GM19372 (cell line): Measurements from ENCODE around the gene MEI4.
"Not testable (repeated sequence)": the region's sequence is repeated elsewhere in the genome, so short reads cannot be mapped to it uniquely, and the experiment has no call there.

Experiments used
- ATAC-seq: cut with Tn5 transposase; IDR thresholded peaks from one replicate; pipeline ENCODE4 v1.9.1; 2021; ENCODE audit warnings: mild to moderate bottlenecking, low read depth, moderate library complexity; ENCODE audit not compliant: unreplicated experiment

The MEI4 gene

GRCh38 chr6:77674211-77674610 is 21.4 kb downstream of the MEI4 start:
- no peak for ATAC-seq

DNA sequence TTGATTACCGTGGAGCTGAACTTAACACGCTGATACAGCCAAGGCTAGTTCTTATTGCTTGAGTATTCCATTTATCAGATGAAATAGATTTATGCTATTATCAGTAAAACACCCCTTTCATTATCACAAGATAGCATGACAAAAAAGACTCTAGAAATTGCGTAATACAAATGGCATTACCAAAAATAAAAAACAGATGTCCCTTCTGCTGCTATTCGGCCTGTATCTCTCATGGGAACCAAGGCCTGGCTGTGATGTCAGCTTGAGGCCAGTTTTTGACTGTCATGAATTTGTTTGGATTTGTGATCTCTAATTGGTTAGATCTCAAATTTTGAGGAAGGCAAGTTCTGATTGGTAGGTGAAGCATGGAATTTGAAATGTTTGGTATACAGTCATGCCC is 25.2 kb downstream of the MEI4 start:
- no peak for ATAC-seq

- ATAC-seq: no peak
Measured at GRCh38 chr6:77683515-77683914, 30.7 kb downstream of the MEI4 start.

GRCh38 chr6:77686931-77687330 is 34.1 kb downstream of the MEI4 start:
- no peak for ATAC-seq

DNA sequence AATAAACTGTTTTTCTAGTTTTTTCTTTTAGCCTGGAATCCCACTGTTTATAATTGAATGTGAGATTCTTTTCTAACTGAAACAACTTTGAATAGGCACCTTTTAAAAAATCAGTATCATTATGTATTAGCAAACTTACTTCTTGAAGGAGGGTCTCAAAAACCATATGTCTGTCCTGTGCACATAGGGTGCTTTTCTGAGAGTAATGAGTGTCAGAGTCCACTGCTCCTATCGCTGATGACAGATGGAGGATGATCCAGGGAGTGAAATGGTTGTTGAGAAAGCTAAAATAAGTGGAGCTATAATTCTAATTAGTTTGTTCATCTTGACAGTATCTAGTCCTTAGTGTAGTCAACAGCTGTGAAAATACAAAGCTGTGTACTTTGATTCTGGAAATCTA is 35.8 kb downstream of the MEI4 start:
- no peak for ATAC-seq

DNA sequence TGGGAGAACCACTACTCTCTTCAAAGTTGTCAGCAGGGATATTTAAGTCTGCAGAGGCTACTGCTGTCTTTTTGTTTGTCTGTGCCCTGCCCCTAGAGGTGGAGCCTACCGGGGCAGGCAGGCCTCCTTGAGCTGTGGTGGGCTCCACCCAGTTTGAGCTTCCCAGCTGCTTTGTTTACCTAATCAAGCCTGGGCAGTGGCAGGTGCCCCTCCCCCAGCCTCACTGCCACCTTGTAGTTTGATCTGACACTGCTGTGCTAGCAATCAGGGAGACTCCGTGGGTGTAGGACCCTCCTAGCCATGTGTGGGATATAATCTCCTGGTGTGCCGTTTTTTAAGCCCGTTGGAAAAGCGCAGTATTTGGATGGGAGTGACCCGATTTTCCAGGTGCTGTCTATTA is 47.3 kb downstream of the MEI4 start:
- not testable (repeated sequence) for ATAC-seq

GRCh38 chr6:77707603-77708002 is 54.8 kb downstream of the MEI4 start:
- ATAC-seq: no peak

- ATAC-seq: no peak
Measured at GRCh38 chr6:77715588-77715987, 62.7 kb downstream of the MEI4 start.

- ATAC-seq: no peak
Measured at GRCh38 chr6:77716311-77716710, 63.5 kb downstream of the MEI4 start.

GRCh38 chr6:77736010-77736409 is 83.2 kb downstream of the MEI4 start:
- ATAC-seq: not testable (repeated sequence)

DNA sequence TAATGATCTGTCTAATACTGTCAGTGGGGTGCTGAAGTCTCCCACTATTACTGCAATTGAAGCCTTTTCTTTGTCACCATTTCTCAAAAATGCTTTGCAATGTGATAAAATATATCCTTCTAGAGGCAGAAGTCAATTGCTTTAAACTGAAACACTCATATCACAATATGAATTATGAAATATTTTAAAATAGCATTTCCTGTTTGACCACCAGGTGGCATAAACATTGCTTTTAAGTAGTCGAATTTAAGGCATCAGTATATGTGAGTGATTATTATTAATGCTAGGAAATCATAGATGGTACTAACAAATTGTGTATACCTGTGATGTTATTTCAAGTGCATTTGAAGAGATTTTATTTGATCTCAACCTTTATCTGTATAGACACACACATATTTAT is 87.5 kb downstream of the MEI4 start:
- ATAC-seq: no peak

- ATAC-seq: not testable (repeated sequence)
Measured at GRCh38 chr6:77752156-77752555, 99.3 kb downstream of the MEI4 start.

GRCh38 chr6:77762386-77762785 is 109.5 kb downstream of the MEI4 start:
- no peak for ATAC-seq

DNA sequence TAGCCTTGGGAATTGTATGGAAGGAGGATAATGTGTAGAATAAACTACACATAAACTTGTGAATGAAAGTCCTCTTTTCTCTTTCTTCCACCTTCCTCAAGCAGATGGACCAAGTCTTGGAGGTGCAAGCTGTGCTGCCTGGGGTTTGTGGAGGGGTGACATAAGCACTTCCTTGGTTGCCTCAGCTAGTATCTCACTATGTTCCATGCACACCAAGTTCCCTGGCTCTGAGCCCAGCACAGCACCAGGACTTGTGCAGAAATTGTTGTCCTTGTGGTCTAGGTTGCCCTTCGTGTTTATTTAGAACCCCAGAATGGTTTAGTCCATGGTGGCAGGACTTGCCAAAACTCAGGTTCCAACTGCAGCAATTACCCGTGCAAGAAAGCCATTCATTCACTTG is 110.3 kb downstream of the MEI4 start:
- ATAC-seq: no peak

GRCh38 chr6:77764364-77764763 is 111.5 kb downstream of the MEI4 start:
- ATAC-seq: no peak

DNA sequence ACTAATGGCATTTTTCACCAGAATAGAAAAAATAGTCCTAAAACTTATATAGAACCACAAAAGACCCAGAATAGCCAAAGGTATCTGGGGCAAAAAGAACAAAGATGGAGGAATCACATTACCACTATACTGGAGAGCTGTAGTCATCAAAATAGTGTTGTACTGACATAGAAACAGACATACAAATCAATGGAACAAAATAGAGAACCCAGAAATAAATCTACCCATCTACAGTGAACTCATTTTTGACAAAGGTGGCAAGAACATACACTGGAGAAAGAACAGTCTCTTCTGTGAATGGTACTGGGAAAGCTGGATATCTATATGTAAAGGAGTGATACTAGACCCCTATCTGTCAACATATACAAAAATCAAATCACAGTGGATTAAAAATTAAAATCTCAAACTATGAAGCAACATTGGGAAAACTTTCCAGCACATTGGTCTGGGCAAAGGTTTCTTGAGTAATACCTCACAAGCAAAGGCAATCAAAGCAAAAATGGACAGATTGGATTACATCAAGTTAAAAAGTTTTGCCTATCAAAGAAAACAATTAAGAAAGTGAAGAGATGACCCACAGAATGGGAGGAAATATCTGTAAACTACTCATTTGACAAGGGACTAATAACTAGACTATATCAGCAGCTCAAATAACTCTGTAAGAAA is 120.5 kb downstream of the MEI4 start:
- no peak for ATAC-seq

GRCh38 chr6:77774457-77774856 is 121.6 kb downstream of the MEI4 start:
- no peak for ATAC-seq

DNA sequence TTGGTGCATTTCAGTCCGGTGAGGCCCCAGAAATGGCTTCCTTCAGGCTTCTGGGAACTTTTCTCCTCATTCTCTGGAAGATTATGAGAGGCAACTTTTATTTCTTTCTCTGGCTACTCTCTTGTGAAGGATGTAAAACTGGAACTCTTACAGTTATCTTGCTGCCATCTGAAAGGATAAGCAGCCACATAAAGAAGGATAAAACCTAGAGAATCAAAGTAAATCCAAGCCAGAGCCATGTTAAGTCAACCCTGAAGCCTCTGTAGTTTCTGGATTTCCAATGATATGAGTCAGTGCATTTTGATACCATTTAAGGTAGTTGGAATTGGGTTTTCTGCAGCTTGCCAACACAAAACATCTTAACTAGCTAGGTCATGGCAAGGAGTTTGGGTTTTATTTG is 123.6 kb downstream of the MEI4 start:
- ATAC-seq: no peak

GRCh38 chr6:77778527-77778926 is 125.7 kb downstream of the MEI4 start:
- ATAC-seq: no peak

DNA sequence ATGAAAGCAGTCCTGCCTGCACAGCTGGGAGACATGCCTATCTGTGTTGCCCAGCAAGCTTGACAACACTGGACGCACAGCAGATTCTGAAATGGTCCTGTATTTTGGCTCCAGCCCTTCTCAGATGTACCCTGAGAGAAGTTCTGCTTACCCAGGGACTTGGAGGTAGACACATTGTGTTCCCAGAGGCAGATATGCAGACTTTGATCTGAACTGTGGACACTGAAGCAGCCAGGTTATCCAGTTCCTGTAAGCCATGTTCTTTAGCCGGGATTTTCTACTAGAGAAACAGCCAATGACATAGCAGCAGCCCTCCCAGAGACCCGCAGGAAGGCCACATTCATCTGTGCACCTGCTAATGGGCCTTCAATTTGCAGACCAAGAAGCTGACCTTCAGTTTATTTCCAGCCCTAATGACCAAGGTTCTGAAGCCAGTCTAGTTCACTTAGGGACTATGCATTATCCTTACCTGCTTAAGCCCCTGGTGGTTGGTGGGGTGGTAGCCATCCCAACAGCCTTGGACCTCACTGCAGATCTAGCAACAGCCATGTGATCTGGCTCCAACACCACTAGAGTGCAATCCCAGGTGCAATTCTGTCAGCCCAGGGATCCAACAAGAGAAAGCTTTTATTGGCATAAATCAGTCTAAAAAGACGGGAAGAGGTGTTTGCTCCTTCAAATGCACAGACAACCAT is 134.2 kb downstream of the MEI4 start:
- ATAC-seq: no peak

DNA sequence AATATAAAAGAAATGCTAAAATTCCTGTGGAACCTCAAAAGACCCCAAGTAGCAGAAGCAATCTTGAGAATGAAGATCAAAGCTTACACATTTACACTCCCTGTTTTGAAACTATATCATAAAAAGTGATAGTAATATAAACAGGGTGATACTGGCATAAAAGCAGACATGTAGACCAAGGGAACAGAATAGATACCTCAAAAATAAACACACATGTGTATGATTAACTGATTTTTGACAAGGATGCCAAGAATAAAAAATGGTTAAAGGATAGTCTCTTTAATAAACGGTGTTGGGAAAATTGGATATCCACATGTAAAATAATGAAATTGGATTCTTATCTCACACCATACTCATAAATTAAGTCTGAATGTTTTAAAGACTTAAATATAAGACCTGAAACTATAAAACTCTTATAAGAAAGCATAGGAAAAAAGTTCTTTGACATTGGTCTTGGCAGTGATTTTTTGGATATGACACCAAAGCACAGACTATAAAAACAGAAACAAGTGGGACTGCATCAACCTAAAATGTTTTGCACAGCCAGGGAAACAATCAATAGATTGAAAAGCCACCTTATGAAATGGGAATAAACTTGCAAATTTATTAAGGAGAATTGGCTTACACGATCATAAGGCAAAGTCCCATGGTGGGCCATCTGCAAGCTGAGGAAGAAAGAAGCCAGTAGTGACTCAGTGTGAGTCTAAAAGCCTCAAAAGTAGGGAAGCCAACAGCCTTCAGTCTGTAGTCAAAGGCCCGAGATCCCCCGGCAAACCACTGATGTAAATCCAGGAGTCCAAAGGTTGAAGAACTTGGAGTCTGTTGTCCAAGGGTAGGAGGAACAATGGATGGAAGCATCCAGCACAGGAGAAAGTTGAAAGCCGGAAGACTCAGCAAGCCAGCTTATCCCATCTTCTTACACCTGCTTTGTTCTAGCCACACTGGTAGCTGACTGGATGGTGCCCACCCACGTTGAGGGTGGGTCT is 144.3 kb downstream of the MEI4 start:
- ATAC-seq: no peak
